ENCODE data around the gene CHTF18. TPM values are rescaled to one million over a fixed set of nuclear protein-coding genes. Genes with fewer than 3 reads are reported as not detected.

The CHTF18 gene
- polyA plus RNA-seq, 2 donors: 14.8 to 28.9 TPM

DNA sequence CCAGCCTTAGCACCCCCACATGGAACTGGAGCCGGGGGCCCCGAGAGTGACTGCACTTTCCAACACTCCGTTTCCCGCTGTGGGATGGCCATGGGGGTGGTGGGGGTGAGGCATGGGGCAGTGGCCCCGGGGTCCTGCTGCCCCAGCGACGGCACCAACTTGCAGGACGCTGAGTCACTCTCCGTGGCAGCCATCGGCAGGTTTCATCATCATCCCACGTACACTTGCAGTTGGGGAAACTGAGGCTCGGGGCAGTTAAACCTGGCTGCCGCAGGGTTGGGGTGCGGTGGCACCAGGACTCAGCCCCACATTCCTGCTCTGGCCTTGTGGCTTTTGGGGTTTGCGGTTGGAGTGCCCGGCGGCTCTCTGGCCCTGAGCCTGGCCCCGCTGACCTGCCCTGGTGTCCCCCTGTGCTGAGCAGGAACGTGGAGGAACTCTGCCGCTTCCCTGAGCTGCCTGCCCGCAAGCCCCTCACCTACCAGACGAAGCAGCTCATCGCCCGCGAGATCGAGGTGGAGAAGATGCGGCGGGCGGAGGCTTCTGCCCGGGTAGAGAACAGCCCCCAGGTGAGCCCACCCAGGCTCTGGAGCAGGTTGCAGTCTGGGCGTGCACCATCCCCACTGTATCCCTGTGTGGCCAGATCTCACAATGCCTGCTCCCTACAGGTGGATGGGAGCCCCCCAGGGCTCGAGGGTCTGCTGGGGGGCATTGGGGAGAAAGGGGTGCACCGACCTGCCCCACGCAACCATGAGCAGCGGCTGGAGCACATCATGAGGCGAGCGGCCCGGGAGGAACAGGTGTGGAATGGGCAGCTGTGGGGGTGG is 8.1 kb downstream of the CHTF18 start:
- H3K27me3 ChIP-seq (ENCODE audit: control insufficient read depth in 1 of 2, insufficient read depth in 2 of 2, low read length in 2 of 2): peaks cover 0 to 15% of the 10 kb centered on the region in 2 donors

DNA sequence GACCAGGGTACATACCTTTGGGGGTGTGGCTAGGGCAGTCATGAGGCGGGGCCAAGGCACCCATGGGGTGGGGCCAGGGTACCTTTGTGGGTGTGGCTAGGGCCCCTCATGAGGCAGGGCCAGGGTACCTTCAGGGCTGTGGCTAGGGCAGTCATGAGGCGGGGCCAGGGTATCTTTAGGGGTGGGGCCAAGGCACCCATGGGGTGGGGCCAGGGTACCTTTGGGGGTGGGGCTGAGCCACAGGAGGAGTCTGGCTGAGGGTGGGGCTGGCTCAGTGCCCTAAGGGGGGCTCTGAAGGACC is 8.7 kb downstream of the CHTF18 start:
- H3K4me3 ChIP-seq (ENCODE audit: low read depth in 1 of 2, low read length in 2 of 2): no peak overlapping the region
- 93 to 96% methylated on average over 2 of the region's 2 CpGs for WGBS, 2 donors
- H3K9me3 ChIP-seq (ENCODE audit: control insufficient read depth in 2 of 2, insufficient read depth in 1 of 2, low read depth in 1 of 2, low read length in 1 of 2): peaks cover 0 to 3% of the 10 kb centered on the region in 2 donors
- H3K27ac ChIP-seq (ENCODE audit: low read depth in 2 of 2, low read length in 1 of 2): no peak overlapping the region
- H3K4me1 ChIP-seq (ENCODE audit: control insufficient read depth in 2 of 2, insufficient read depth in 2 of 2, low read length in 1 of 2): peaks cover 0 to 2% of the 10 kb centered on the region in 2 donors
- peaks cover 0 to 18% of the 10 kb centered on the region in 2 donors for H3K27me3 ChIP-seq (ENCODE audit: control insufficient read depth in 1 of 2, insufficient read depth in 2 of 2, low read length in 2 of 2)
- peaks cover 0 to 13% of the 10 kb centered on the region in 2 donors for H3K36me3 ChIP-seq (ENCODE audit: control insufficient read depth in 2 of 2, insufficient read depth in 2 of 2, low read length in 1 of 2)

More for the DNA sequence above, 8.1 kb downstream of the CHTF18 start:
- Histone ChIP-seq H3K27ac (ENCODE audit: low read depth in 2 of 2, low read length in 1 of 2) (no peak overlapping the region), H3K36me3 (ENCODE audit: control insufficient read depth in 2 of 2, insufficient read depth in 2 of 2, low read length in 1 of 2) (peaks cover 0 to 15% of the 10 kb centered on the region in 2 donors), H3K9me3 (ENCODE audit: control insufficient read depth in 2 of 2, insufficient read depth in 1 of 2, low read depth in 1 of 2, low read length in 1 of 2) (peaks cover 0 to 3% of the 10 kb centered on the region in 2 donors), H3K4me1 (ENCODE audit: control insufficient read depth in 2 of 2, insufficient read depth in 2 of 2, low read length in 1 of 2) (peaks cover 0 to 2% of the 10 kb centered on the region in 2 donors), H3K4me3 (ENCODE audit: low read depth in 1 of 2, low read length in 2 of 2) (no peak overlapping the region)
- WGBS, 2 donors: 93 to 96% methylated on average over 37 to 38 of the region's 38 CpGs

DNA sequence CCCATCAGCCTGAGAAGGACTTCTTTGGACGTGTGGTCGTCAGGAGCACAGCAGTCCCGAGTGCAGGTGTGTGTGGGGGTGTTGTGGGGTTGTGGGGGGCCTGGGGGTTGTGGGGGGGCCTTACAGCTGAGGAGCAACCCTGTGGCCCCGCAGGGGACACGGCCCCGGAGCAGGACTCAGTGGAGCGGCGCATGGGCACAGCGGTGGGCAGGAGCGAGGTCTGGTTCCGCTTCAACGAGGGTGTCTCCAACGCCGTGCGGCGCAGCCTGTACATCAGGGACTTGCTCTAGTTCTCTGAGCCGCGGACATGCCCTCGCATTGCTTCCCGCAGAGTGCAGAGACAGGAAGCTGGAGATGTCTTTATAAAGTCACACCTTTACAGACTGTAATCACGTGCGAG is 9.3 kb downstream of the CHTF18 start:
- peaks cover 0 to 2% of the 10 kb centered on the region in 2 donors for H3K4me1 ChIP-seq (ENCODE audit: control insufficient read depth in 2 of 2, insufficient read depth in 2 of 2, low read length in 1 of 2)
- no peak overlapping the region for H3K4me3 ChIP-seq (ENCODE audit: low read depth in 1 of 2, low read length in 2 of 2)
- peaks cover 0 to 18% of the 10 kb centered on the region in 2 donors for H3K27me3 ChIP-seq (ENCODE audit: control insufficient read depth in 1 of 2, insufficient read depth in 2 of 2, low read length in 2 of 2)
- H3K36me3 ChIP-seq (ENCODE audit: control insufficient read depth in 2 of 2, insufficient read depth in 2 of 2, low read length in 1 of 2): peaks cover 0 to 10% of the 10 kb centered on the region in 2 donors
- 93 to 96% methylated on average over 22 of the region's 22 CpGs for WGBS, 2 donors
- no peak overlapping the region for H3K27ac ChIP-seq (ENCODE audit: low read depth in 2 of 2, low read length in 1 of 2)
- H3K9me3 ChIP-seq (ENCODE audit: control insufficient read depth in 2 of 2, insufficient read depth in 1 of 2, low read depth in 1 of 2, low read length in 1 of 2): peaks cover 0 to 3% of the 10 kb centered on the region in 2 donors

DNA sequence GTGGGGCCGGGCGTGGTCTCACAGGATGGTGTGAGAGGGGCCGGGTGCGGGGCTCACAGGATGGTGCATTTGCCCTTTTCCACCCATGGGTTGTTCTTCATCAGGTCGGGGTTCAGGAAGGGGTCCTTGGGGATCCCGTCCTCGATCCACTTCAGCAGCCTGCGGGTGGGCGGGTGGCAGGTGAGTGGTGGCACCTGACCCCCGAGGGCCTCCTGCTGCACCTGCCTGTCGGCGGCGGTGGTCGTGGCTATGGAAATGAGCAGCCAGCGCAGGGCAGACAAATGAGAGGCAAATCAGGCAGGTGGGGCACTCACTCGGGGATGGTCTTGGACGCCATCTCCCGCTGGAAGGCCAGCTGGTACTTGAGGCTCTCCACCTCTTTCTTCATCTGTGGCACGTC is 10.2 kb downstream of the CHTF18 start:
- 82 to 87% methylated on average over 19 of the region's 19 CpGs for WGBS, 2 donors
- H3K36me3 ChIP-seq (ENCODE audit: control insufficient read depth in 2 of 2, insufficient read depth in 2 of 2, low read length in 1 of 2): peaks cover 0 to 4% of the 10 kb centered on the region in 2 donors
- H3K27ac ChIP-seq (ENCODE audit: low read depth in 2 of 2, low read length in 1 of 2): no peak overlapping the region
- no peak overlapping the region for H3K4me3 ChIP-seq (ENCODE audit: low read depth in 1 of 2, low read length in 2 of 2)
- peaks cover 0 to 2% of the 10 kb centered on the region in 2 donors for H3K4me1 ChIP-seq (ENCODE audit: control insufficient read depth in 2 of 2, insufficient read depth in 2 of 2, low read length in 1 of 2)
- H3K27me3 ChIP-seq (ENCODE audit: control insufficient read depth in 1 of 2, insufficient read depth in 2 of 2, low read length in 2 of 2): peaks cover 0 to 18% of the 10 kb centered on the region in 2 donors
- H3K9me3 ChIP-seq (ENCODE audit: control insufficient read depth in 2 of 2, insufficient read depth in 1 of 2, low read depth in 1 of 2, low read length in 1 of 2): peaks cover 0 to 3% of the 10 kb centered on the region in 2 donors

DNA sequence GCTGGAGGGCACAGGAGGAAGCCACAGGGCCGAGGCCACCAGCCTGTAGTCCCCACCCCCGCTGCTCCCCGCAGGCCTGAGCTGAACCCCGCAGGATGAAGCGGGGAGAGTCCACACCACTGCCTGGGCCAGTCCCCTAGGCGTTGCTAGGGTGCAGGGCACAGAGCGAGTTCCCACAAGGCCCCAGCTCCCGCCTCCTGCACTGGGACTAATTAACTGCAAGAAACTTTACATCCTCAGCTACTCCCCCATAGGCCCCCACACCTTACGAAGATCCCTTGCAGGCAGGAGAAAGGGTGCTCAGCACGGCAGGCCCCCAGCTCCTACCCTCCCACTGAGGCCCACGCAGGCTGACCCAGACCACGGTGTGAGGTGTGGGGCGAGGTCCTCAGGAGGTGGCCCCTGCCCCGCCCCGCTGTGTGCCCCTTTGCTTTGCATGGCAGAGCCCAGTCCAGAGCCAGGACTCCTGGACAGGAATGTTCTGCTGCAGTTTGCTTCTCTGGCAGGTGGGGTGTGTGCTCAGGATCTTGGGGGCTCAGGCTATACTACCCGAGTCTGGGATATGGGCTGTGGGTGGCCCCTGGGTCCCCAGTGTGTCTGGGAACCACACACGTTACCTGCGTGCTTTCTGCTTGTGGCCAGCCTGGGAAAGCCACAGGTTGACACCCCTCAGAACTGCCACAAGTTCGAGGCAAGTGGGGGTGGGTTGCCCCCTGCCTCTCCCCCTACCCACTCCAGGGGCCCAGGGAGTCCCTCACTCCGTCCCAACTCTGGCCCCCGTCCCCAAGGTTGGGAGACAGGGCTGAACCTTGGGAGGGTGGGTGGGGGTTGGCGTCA is 10.9 kb downstream of the CHTF18 start:
- H3K27ac ChIP-seq (ENCODE audit: low read depth in 2 of 2, low read length in 1 of 2): no peak overlapping the region
- peaks cover 0 to 4% of the 10 kb centered on the region in 2 donors for H3K36me3 ChIP-seq (ENCODE audit: control insufficient read depth in 2 of 2, insufficient read depth in 2 of 2, low read length in 1 of 2)

DNA sequence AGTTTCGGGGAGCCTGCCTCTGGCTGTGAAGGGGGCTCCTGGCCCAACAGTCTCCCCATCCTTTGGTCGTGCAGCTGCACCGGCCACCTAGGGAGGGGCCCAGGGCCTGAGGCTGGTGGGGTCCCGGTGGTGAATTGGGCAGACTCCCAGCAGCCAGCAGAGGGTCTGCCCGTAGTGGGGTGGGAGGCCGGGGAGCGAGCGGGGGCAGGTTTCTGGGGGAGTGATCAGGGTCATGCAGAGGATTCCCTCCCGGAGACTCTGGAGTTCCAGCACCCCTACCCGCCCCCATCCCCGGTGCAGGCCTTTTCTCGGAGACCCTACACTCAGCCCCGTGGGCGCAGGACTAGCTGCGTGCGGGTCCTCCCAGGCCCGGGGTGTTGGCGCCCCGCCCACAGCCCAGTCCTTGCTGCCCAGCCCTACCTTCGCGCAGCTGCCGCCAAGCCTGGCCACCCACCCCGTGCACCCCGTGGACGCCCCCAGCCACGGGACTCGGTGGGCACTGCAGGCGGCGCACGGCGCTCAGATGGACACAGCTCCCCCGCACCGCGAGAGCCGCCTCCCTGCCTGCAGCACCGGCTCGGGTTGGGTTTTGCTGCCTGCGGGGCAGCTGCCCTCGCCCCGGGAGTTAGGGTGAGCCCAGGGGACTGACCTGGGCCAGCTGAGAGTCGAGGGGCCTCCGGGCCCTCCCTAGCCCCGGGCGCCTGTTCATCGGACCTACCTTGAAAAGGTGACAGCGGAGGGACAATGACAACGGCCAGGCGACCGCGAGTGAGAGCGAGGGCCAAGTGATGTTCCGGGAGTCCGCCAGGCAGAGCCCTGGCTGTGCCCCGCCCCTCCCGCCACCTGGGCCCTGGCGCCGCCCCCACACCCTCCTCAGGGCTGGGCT is 11.8 kb downstream of the CHTF18 start, which contains the start of gene GNG13:
Gene GNG13 (minus strand): TSS at position 787 of the 886 bp plus-strand sequence. CDS start 1,657 bp downstream, outside the sequence.
- peaks cover 0 to 2% of the 10 kb centered on the region in 2 donors for H3K4me1 ChIP-seq (ENCODE audit: control insufficient read depth in 2 of 2, insufficient read depth in 2 of 2, low read length in 1 of 2)
- WGBS, 2 donors: 5 to 6% methylated on average over 41 to 57 of the region's 57 CpGs
- H3K9me3 ChIP-seq (ENCODE audit: control insufficient read depth in 2 of 2, insufficient read depth in 1 of 2, low read depth in 1 of 2, low read length in 1 of 2): peaks cover 0 to 3% of the 10 kb centered on the region in 2 donors
- H3K36me3 ChIP-seq (ENCODE audit: control insufficient read depth in 2 of 2, insufficient read depth in 2 of 2, low read length in 1 of 2): peaks cover 0 to 4% of the 10 kb centered on the region in 2 donors
- H3K27ac ChIP-seq (ENCODE audit: low read depth in 2 of 2, low read length in 1 of 2): no peak within 1 kb of the TSS
- H3K27me3 ChIP-seq (ENCODE audit: control insufficient read depth in 1 of 2, insufficient read depth in 2 of 2, low read length in 2 of 2): peaks cover 0 to 18% of the 10 kb centered on the region in 2 donors
- no peak within 1 kb of the TSS for H3K4me3 ChIP-seq (ENCODE audit: low read depth in 1 of 2, low read length in 2 of 2)

More for the DNA sequence above, 10.9 kb downstream of the CHTF18 start:
- WGBS, 2 donors: 48 to 58% methylated on average over 22 of the region's 22 CpGs
- peaks cover 0 to 3% of the 10 kb centered on the region in 2 donors for H3K9me3 ChIP-seq (ENCODE audit: control insufficient read depth in 2 of 2, insufficient read depth in 1 of 2, low read depth in 1 of 2, low read length in 1 of 2)
- peaks cover 0 to 2% of the 10 kb centered on the region in 2 donors for H3K4me1 ChIP-seq (ENCODE audit: control insufficient read depth in 2 of 2, insufficient read depth in 2 of 2, low read length in 1 of 2)
- H3K27me3 ChIP-seq (ENCODE audit: control insufficient read depth in 1 of 2, insufficient read depth in 2 of 2, low read length in 2 of 2): peaks cover 0 to 18% of the 10 kb centered on the region in 2 donors
- H3K4me3 ChIP-seq (ENCODE audit: low read depth in 1 of 2, low read length in 2 of 2): no peak overlapping the region

DNA sequence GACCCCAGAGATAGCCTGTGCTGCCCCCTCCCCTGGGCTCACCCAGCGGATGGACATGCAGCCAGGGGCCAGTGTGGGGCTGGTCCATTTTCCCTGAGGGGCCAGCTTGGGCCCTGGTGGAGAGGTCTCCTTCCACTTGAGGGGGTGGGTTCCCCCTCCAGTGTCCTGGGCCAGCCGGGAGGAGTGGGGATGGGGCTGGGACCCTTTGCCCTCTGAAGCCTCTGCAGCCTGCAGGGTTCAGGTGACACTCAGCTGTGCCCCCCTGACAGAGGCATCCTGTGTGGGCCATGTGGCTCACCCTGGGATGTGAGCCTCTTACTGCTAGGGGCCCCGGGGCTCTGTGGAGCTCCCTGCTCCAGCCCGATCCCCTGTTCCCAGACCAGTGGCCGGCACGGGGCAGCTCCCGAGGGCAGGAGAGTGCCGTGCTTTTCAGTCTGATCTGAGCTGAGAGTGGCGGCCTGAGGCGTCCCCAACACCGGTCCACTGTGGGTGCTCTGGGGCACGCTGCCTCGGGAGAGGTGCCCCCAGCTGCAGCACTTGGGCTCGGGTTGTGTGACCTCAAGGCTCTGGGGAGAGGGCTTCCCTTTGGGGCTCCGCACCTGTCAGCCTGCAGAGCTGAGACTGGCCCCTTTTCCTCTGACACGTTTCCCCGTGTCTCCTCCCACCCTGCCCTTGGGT is 12.6 kb downstream of the CHTF18 start:
- Histone ChIP-seq H3K4me1 (ENCODE audit: control insufficient read depth in 2 of 2, insufficient read depth in 2 of 2, low read length in 1 of 2) (peaks cover 0 to 2% of the 10 kb centered on the region in 2 donors), H3K4me3 (ENCODE audit: low read depth in 1 of 2, low read length in 2 of 2) (no peak overlapping the region), H3K27me3 (ENCODE audit: control insufficient read depth in 1 of 2, insufficient read depth in 2 of 2, low read length in 2 of 2) (peaks cover 0 to 18% of the 10 kb centered on the region in 2 donors), H3K36me3 (ENCODE audit: control insufficient read depth in 2 of 2, insufficient read depth in 2 of 2, low read length in 1 of 2) (peaks cover 0 to 4% of the 10 kb centered on the region in 2 donors), H3K27ac (ENCODE audit: low read depth in 2 of 2, low read length in 1 of 2) (no peak overlapping the region), H3K9me3 (ENCODE audit: control insufficient read depth in 2 of 2, insufficient read depth in 1 of 2, low read depth in 1 of 2, low read length in 1 of 2) (peaks cover 0 to 3% of the 10 kb centered on the region in 2 donors)
- WGBS, 2 donors: 13 to 15% methylated on average over 13 to 17 of the region's 17 CpGs

DNA sequence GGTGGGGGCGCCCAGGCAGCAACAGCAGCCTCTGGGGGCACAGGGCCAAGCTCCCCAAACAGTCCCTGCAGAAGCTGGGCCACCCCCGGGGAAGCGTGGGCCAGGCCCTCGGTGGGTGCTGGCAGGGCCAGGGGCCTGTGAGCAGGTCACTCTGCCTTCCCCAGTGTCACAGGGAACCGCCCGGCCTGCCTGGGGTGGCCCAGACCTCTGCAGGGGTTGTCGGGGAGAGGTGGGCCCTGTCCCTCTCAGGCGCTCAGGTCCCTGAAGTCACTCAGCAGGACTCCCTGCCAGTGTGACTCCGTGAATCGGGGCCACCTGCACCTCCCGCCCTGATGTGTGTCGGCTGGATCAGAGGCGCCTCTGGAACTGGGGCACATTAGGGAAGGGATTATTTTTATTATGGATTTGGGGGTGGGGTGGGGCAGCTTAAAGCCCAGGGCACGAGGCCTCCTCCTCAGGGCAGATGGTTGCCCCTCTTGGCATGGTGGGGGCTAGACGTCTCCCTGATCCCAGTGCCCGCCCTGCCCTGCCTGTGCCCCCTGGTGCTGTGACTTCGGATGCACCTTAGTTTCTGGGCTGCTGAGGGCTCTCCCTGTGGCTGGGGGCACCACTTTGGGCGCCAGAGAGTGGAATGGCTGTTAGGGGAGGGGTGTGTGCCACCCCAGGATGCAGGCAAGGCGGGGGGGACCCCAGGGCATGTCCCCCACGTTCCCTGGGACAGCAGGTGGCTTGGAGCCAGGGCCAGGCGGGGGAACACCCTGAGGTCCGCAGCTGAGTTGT is 13.4 kb downstream of the CHTF18 start:
- 44% methylated on average over 22 of the region's 22 CpGs for WGBS, 2 donors
- H3K36me3 ChIP-seq (ENCODE audit: control insufficient read depth in 2 of 2, insufficient read depth in 2 of 2, low read length in 1 of 2): peaks cover 0 to under 1% of the 10 kb centered on the region in 2 donors
- peaks cover 0 to 18% of the 10 kb centered on the region in 2 donors for H3K27me3 ChIP-seq (ENCODE audit: control insufficient read depth in 1 of 2, insufficient read depth in 2 of 2, low read length in 2 of 2)

More for the DNA sequence above, 13.4 kb downstream of the CHTF18 start:
- H3K27ac ChIP-seq (ENCODE audit: low read depth in 2 of 2, low read length in 1 of 2): no peak overlapping the region
- peaks cover 0 to 3% of the 10 kb centered on the region in 2 donors for H3K9me3 ChIP-seq (ENCODE audit: control insufficient read depth in 2 of 2, insufficient read depth in 1 of 2, low read depth in 1 of 2, low read length in 1 of 2)
- H3K4me1 ChIP-seq (ENCODE audit: control insufficient read depth in 2 of 2, insufficient read depth in 2 of 2, low read length in 1 of 2): peaks cover 0 to 2% of the 10 kb centered on the region in 2 donors
- no peak overlapping the region for H3K4me3 ChIP-seq (ENCODE audit: low read depth in 1 of 2, low read length in 2 of 2)
